ENCODE data around the gene TRAPPC1. TPM values are rescaled to one million over a fixed set of nuclear protein-coding genes. Genes with fewer than 3 reads are reported as not detected.
A peak's percentile ranks its signal among the peaks of the same experiment; 100 is the strongest.
"Not testable (repeated sequence)": the region's sequence is repeated elsewhere in the genome, so short reads cannot be mapped to it uniquely, and the experiment has no call there.

TRAPPC1 gene
- total RNA-seq, 4 donors from 2014 or later, result 39.8 to 58.0 (median 45.5) TPM

DNA sequence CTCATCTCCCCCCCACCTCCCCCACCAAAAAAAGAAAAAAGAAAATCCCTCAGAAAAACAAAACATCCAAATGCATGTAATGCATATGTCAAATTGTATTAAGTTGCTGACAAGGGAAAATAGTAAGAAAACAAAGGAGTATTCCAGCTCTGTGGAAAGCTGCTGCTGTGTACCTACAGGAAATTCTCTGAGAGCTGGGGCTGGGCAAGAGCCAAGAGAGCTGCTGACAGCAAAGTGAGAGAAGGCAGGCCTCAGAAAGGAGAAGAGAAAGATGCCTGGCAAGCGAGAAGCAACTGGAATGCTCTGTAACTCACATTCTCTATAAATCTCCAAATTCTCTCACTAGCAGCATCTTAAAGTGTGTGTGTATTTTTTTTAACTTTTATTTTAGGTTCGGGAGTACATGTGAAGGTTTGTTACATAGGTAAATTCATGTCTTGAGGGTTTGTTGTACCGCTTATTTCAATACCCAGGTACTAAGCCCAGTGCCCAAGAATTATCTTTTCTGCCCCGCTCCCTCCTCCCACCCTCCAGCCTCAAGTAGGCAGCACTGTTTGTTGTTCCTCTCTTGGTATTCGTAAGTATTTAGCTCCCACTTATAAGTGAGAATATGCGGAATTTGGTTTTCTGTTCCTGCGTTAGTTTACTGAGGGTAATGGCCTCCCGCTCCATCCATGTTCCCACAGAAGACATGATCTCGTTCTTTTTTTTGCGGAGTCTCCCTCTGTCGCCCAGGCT, 24.7 kb upstream of the TRAPPC1 start:
- H3K27me3 ChIP-seq, result no peaks in the 10 kb centered on the region
- no peaks in the 10 kb centered on the region for H3K9me3 ChIP-seq
- DNase-seq, result no peak
- no peaks in the 10 kb centered on the region for H3K4me1 ChIP-seq
- peak overlapping the region in 1 of 4 donors; percentile 27 for H3K27ac ChIP-seq
- H3K4me3 ChIP-seq, result no peak overlapping the region
- no peaks in the 10 kb centered on the region for H3K36me3 ChIP-seq
- TF ChIP-seq, protein P1, sequence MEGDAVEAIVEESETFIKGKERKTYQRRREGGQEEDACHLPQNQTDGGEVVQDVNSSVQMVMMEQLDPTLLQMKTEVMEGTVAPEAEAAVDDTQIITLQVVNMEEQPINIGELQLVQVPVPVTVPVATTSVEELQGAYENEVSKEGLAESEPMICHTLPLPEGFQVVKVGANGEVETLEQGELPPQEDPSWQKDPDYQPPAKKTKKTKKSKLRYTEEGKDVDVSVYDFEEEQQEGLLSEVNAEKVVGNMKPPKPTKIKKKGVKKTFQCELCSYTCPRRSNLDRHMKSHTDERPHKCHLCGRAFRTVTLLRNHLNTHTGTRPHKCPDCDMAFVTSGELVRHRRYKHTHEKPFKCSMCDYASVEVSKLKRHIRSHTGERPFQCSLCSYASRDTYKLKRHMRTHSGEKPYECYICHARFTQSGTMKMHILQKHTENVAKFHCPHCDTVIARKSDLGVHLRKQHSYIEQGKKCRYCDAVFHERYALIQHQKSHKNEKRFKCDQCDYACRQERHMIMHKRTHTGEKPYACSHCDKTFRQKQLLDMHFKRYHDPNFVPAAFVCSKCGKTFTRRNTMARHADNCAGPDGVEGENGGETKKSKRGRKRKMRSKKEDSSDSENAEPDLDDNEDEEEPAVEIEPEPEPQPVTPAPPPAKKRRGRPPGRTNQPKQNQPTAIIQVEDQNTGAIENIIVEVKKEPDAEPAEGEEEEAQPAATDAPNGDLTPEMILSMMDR (IDR thresholded peaks at IDR 0.05), result no peak
- TF ChIP-seq POLR2A (IDR thresholded peaks at IDR 0.05), result no peak

DNA sequence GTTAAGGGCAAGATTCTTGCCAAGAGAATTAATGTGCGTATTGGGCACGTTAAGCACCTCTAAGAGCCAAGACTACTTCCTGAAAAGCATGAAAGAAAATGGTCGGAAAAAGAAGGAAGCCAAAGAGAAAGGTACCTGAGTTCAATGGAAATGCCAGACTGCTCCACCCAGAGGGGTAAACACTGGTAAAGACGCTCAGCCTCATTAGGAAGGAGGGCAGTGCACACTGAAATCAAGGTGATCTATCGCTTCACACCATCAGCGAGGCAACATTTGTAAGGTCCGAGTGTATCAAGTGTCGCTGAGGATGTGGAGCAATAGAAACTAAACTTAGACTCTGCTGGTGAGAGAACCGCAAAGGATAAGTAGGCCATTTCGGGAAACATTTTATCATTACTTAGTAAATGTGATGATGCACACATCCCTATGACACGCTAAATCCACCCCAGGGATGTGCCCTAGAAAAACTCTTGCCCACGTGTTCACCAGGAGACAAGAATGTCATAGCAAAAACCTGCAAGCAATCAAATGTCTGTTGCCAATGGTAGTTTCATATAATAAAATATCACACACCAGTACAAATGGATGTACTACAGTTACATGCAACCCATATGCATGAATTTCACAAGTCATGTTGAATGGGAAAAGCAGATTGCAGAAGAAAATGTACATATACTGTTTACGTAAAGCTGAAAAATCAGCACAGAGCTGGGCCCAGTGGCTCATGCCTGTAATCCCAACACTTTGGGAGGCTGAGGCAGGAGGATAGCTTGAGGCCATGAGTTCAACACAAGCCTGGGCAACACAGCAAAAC, 23.9 kb upstream of the TRAPPC1 start:
- no peak for TF ChIP-seq POLR2A (IDR thresholded peaks at IDR 0.05)
- TF ChIP-seq, protein P1 (IDR thresholded peaks at IDR 0.05), result no peak
- H3K9me3 ChIP-seq, result no peaks in the 10 kb centered on the region
- H3K4me3 ChIP-seq, result no peak overlapping the region
- DNase-seq, result no peak
- H3K27me3 ChIP-seq, result no peaks in the 10 kb centered on the region
- H3K4me1 ChIP-seq, result no peaks in the 10 kb centered on the region
- no peaks in the 10 kb centered on the region for H3K36me3 ChIP-seq
- no peak overlapping the region for H3K27ac ChIP-seq

DNA sequence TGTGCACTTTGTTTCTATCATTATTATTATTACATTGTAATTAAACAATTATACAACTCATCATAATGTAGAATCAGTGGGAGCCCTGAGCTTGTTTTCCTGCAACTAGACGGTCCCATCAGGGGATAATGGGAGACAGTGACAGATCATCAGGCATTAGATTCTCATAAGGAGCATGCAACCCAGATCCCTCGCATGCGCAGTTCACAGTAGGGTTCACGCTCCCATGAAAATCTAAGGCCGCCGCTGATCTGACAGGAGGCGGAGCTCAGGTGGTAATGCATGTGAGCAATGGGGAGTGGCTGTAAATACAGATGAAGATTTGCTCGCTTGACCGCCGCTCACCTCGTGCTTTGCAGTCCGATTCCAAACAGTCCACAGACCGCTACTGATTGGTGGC, 21.5 kb upstream of the TRAPPC1 start:
- H3K27ac ChIP-seq, H3K4me3 ChIP-seq, H3K9me3 ChIP-seq, H3K4me1 ChIP-seq, DNase-seq, H3K27me3 ChIP-seq: not testable (repeated sequence)
- peaks cover 0 to 14% (median 0%) of the 10 kb centered on the region in 3 donors for H3K36me3 ChIP-seq

- Histone ChIP-seq H3K4me1 (no peaks in the 10 kb centered on the region), H3K36me3 (peaks cover 0 to 31% (median 0%) of the 10 kb centered on the region in 3 donors), H3K4me3 (no peak overlapping the region), H3K27me3 (no peaks in the 10 kb centered on the region), H3K9me3 (no peaks in the 10 kb centered on the region), H3K27ac (no peak overlapping the region)
- peak in 1 of 3 donors; percentile 43 for DNase-seq
- TF ChIP-seq, protein P1 (IDR thresholded peaks at IDR 0.05), result no peak
- no peak for TF ChIP-seq POLR2A (IDR thresholded peaks at IDR 0.05)
These were observed 19.5 kb upstream of the TRAPPC1 start for GRCh38 chr17:7951143-7951792.

DNA sequence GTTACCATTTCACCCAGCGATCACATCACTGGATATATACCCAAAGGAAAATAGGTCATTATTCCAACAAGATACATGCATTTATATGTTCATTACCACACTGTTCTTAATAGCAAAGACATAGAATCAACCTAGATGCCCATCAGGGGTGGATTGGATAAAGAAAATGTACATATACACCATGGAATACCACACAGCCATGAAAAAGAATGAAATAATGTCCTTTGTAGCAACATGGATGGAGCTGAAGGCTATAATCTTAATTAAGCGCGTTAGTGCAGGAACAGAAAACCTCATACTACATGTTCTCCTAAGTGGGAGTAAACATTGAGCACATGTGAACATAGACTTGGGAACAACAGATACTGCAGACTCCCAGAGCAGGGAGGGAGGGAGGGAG, 18.8 kb upstream of the TRAPPC1 start:
- TF ChIP-seq, protein P1 (IDR thresholded peaks at IDR 0.05), result no peak
- TF ChIP-seq POLR2A (IDR thresholded peaks at IDR 0.05), result no peak
- H3K36me3 ChIP-seq, result peaks cover 0 to 38% (median 0%) of the 10 kb centered on the region in 3 donors
- H3K27ac ChIP-seq, result no peak overlapping the region
- no peak for DNase-seq
- H3K9me3 ChIP-seq, result no peaks in the 10 kb centered on the region
- H3K27me3 ChIP-seq, result no peaks in the 10 kb centered on the region
- no peaks in the 10 kb centered on the region for H3K4me1 ChIP-seq
- no peak overlapping the region for H3K4me3 ChIP-seq

Data from Peyer's patch (tissue), 4 donors.